ENCODE data around the gene ZNF649. TPM values are rescaled to one million over a fixed set of nuclear protein-coding genes. Genes with fewer than 3 reads are reported as not detected.

ZNF649 gene
- total and polyA plus RNA-seq, 11 donors = 2.7 to 11.9 (median 7.8) TPM

- peak overlapping the region in 5 of 12 donors; percentile 67 to 89 (median 86) for H3K27ac ChIP-seq
- peaks cover 0 to 38% (median 10%) of the 10 kb centered on the region in 9 donors for H3K27me3 ChIP-seq
- H3K4me1 ChIP-seq = peaks cover 0 to 15% (median 9%) of the 10 kb centered on the region in 12 donors
- intact Hi-C loops (cut with DNase I) = loop anchor here in 2 of 10 donors (2.0 kb wide), 1 partner anchor 22 kb away; the partner anchor contains the start of gene ZNF613 (in 2 of the 2)
- peaks cover 0 to 45% (median 2%) of the 10 kb centered on the region in 12 donors for H3K9me3 ChIP-seq
- peaks cover 0 to 4% (median 0%) of the 10 kb centered on the region in 9 donors for H3K36me3 ChIP-seq
- no peak for ATAC-seq
- no peak for DNase-seq
- WGBS, 4 donors = 30 to 38% (median 33%) methylated on average over 3 of the region's 3 CpGs
- peak overlapping the region in 10 of 12 donors; percentile 68 to 93 (median 76) for H3K4me3 ChIP-seq
- TF ChIP-seq POLR2A (IDR thresholded peaks at IDR 0.05) (no peak), CTCF (IDR thresholded peaks at IDR 0.05) (no peak)
Measured at GRCh38 chr19:51905206-51905605, 389 bp upstream of the ZNF649 start.

GRCh38 chr19:51903192-51903591 is 1.6 kb downstream of the ZNF649 start:
- Histone ChIP-seq H3K36me3 (peaks cover 5 to 24% (median 18%) of the 10 kb centered on the region in 9 donors), H3K4me3 (peak overlapping the region in 9 of 12 donors; percentile 68 to 93 (median 76)), H3K27me3 (peaks cover 0 to 21% (median 5%) of the 10 kb centered on the region in 9 donors), H3K9me3 (peaks cover 0 to 54% (median 4%) of the 10 kb centered on the region in 12 donors), H3K27ac (peak overlapping the region in 1 of 12 donors; percentile 86), H3K4me1 (peaks cover 0 to 15% (median 9%) of the 10 kb centered on the region in 12 donors)
- no peak for ATAC-seq
- intact Hi-C loops (cut with DNase I) = no loop called here
- WGBS, 4 donors = 77 to 80% (median 78%) methylated on average over 8 of the region's 8 CpGs
- no peak for TF ChIP-seq CTCF (IDR thresholded peaks at IDR 0.05)
- no peak for TF ChIP-seq POLR2A (IDR thresholded peaks at IDR 0.05)
- DNase-seq = no peak

GRCh38 chr19:51901860-51902259 is 3.0 kb downstream of the ZNF649 start:
- DNase-seq (no peak), ATAC-seq (no peak)
- no peak overlapping the region for H3K27ac ChIP-seq
- intact Hi-C loops (cut with DNase I) = no loop called here
- TF ChIP-seq POLR2A (IDR thresholded peaks at IDR 0.05) (no peak), CTCF (IDR thresholded peaks at IDR 0.05) (no peak)
- 90 to 95% (median 94%) methylated on average over 4 of the region's 4 CpGs for WGBS, 4 donors
- H3K36me3 ChIP-seq = peaks cover 5 to 38% (median 30%) of the 10 kb centered on the region in 9 donors
- H3K4me3 ChIP-seq = no peak overlapping the region
- H3K4me1 ChIP-seq = peaks cover 0 to 15% (median 9%) of the 10 kb centered on the region in 12 donors
- H3K27me3 ChIP-seq = peaks cover 0 to 9% (median 0%) of the 10 kb centered on the region in 9 donors
- H3K9me3 ChIP-seq = peaks cover 0 to 62% (median 4%) of the 10 kb centered on the region in 12 donors

- intact Hi-C loops (cut with DNase I) = no loop called here
- 97 to 99% (median 97%) methylated on average over 10 of the region's 10 CpGs for WGBS, 4 donors
- no peak overlapping the region for H3K4me3 ChIP-seq
- H3K9me3 ChIP-seq = peaks cover 0 to 95% (median 54%) of the 10 kb centered on the region in 12 donors
- no peak for ATAC-seq
- H3K27me3 ChIP-seq = no peaks in the 10 kb centered on the region
- no peak for TF ChIP-seq CTCF (IDR thresholded peaks at IDR 0.05)
- no peak for TF ChIP-seq POLR2A (IDR thresholded peaks at IDR 0.05)
- H3K4me1 ChIP-seq = peaks cover 0 to 13% (median 7%) of the 10 kb centered on the region in 12 donors
- peaks cover 15 to 74% (median 65%) of the 10 kb centered on the region in 9 donors for H3K36me3 ChIP-seq
- no peak for DNase-seq
- H3K27ac ChIP-seq = no peak overlapping the region
Measured at GRCh38 chr19:51891193-51891747, 13.5 kb downstream of the ZNF649 start.

Data from heart left ventricle (tissue), 16 donors.